Kidney capillary endothelial cell (primary cell): ENCODE data around the gene NDUFV1.
"Not testable (repeated sequence)": the region's sequence is repeated elsewhere in the genome, so short reads cannot be mapped to it uniquely, and the experiment has no call there.

Experiments
- DNase-seq: peaks from one replicate; pipeline ENCODE4 v3.0.0-alpha.2; 2018; ENCODE audit warnings: low spot score

NDUFV1 gene

GRCh38 chr11:67586568-67587250 is 20.0 kb upstream of the NDUFV1 start:
- DNase-seq, result no peak

- no peak for DNase-seq
These were observed 18.6 kb upstream of the NDUFV1 start for GRCh38 chr11:67588136-67588503.

GRCh38 chr11:67588899-67589415 is 17.8 kb upstream of the NDUFV1 start:
- not testable (repeated sequence) for DNase-seq

- no peak for DNase-seq
These were observed 13.7 kb upstream of the NDUFV1 start for GRCh38 chr11:67592880-67593564.

- DNase-seq, result no peak
These were observed 13.2 kb upstream of the NDUFV1 start for GRCh38 chr11:67593565-67593905.

GRCh38 chr11:67594480-67594879 is 12.3 kb upstream of the NDUFV1 start:
- DNase-seq, result no peak

GRCh38 chr11:67596753-67597300 is 9.9 kb upstream of the NDUFV1 start:
- DNase-seq, result no peak

GRCh38 chr11:67597458-67597857 is 9.3 kb upstream of the NDUFV1 start:
- not testable (repeated sequence) for DNase-seq

- not testable (repeated sequence) for DNase-seq
These were observed 8.8 kb upstream of the NDUFV1 start for GRCh38 chr11:67597963-67598362.

- no peak for DNase-seq
These were observed 7.6 kb upstream of the NDUFV1 start for GRCh38 chr11:67599149-67599548.

GRCh38 chr11:67600324-67601029 is 6.3 kb upstream of the NDUFV1 start:
- DNase-seq, result no peak

GRCh38 chr11:67601098-67601497 is 5.6 kb upstream of the NDUFV1 start:
- DNase-seq, result no peak

- not testable (repeated sequence) for DNase-seq
These were observed 2.6 kb upstream of the NDUFV1 start for GRCh38 chr11:67604119-67604518.

GRCh38 chr11:67604815-67605214 is 1.9 kb upstream of the NDUFV1 start:
- DNase-seq, result no peak

- no peak for DNase-seq
These were observed 1.3 kb upstream of the NDUFV1 start for GRCh38 chr11:67605231-67606011.

GRCh38 chr11:67606093-67606491 is 644 bp upstream of the NDUFV1 start:
- DNase-seq, result no peak

GRCh38 chr11:67607507-67607906 is 771 bp downstream of the NDUFV1 start:
- no peak for DNase-seq

- DNase-seq, result no peak
These were observed 1.8 kb downstream of the NDUFV1 start for GRCh38 chr11:67608486-67608885.

GRCh38 chr11:67609316-67609715 is 2.6 kb downstream of the NDUFV1 start:
- no peak for DNase-seq

- DNase-seq, result no peak
These were observed 3.6 kb downstream of the NDUFV1 start for GRCh38 chr11:67610302-67610868.

GRCh38 chr11:67611165-67611564 is 4.4 kb downstream of the NDUFV1 start:
- no peak for DNase-seq
